IPS-18a (cell line): Measurements from ENCODE around the gene PRKCG.
"Not testable (repeated sequence)": the region's sequence is repeated elsewhere in the genome, so short reads cannot be mapped to it uniquely, and the experiment has no call there.

Experiments
- H3K27ac ChIP-seq: one replicate; pipeline ENCODE4 v1.5.1; 2013; ENCODE audit warnings: low read length
- H3K27me3 ChIP-seq: one replicate; pipeline ENCODE4 v1.6.1; 2013; ENCODE audit warnings: mild to moderate bottlenecking, low read length; ENCODE audit not compliant: control insufficient read depth, insufficient read depth
- H3K36me3 ChIP-seq: one replicate; pipeline ENCODE4 v1.6.1; 2013; ENCODE audit warnings: low read depth, low read length; ENCODE audit not compliant: control insufficient read depth
- H3K4me1 ChIP-seq: one replicate; pipeline ENCODE4 v1.6.1; 2013; ENCODE audit warnings: low read depth, low read length; ENCODE audit not compliant: control insufficient read depth
- H3K4me3 ChIP-seq: one replicate; pipeline ENCODE4 v1.5.1; 2013; ENCODE audit warnings: low read length
- H3K9ac ChIP-seq: one replicate; pipeline ENCODE4 v1.6.1; 2013; ENCODE audit warnings: mild to moderate bottlenecking, low read length, moderate library complexity
- H3K9me3 ChIP-seq: one replicate; pipeline ENCODE4 v1.6.1; 2013; ENCODE audit warnings: low read depth, low read length; ENCODE audit not compliant: control insufficient read depth

Gene PRKCG

GRCh38 chr19:53881482-53882390, at the start of gene PRKCG:
Gene PRKCG (plus strand): TSS chr19:53882197. CDS start chr19:53882495, 298 bp downstream.
- H3K4me3 ChIP-seq = peak within 1 kb of the TSS; percentile 67
- H3K27ac ChIP-seq = no peak within 1 kb of the TSS
- peak within 1 kb of the TSS; percentile 39 for H3K9ac ChIP-seq
- H3K27me3 ChIP-seq = peaks cover 42% of the 10 kb centered on the region
- peaks cover 23% of the 10 kb centered on the region for H3K4me1 ChIP-seq
- H3K36me3 ChIP-seq = no peaks in the 10 kb centered on the region
- H3K9me3 ChIP-seq = no peaks in the 10 kb centered on the region

GRCh38 chr19:53832861-53833260, 49.1 kb upstream of the PRKCG start:
- not testable (repeated sequence) for H3K9me3 ChIP-seq, H3K9ac ChIP-seq, H3K4me1 ChIP-seq, H3K36me3 ChIP-seq, H3K27ac ChIP-seq, H3K27me3 ChIP-seq
- H3K4me3 ChIP-seq = peak overlapping the region; percentile 47

DNA sequence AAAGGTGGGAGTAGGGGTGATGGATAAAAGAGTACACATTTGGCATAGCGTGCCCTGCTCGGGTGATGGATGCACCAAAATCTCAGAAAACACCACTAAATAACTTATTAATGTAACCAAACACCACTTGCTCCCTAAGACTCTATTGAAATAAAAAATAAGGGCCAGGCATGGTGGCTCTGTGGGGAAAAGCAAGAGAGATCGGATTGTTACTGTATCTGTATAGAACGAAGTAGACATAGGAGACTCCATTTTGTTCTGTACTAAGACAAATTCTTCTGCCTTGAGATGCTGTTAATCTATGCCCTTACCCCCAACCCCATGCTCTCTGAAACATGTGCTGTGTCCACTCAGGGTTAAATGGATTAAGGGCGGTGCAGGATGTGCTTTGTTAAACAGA, 43.6 kb upstream of the PRKCG start:
- H3K9ac ChIP-seq, H3K4me1 ChIP-seq, H3K36me3 ChIP-seq, H3K27me3 ChIP-seq, H3K4me3 ChIP-seq, H3K9me3 ChIP-seq: not testable (repeated sequence)
- peak overlapping the region; percentile 62 for H3K27ac ChIP-seq

- not testable (repeated sequence) for H3K4me3 ChIP-seq, H3K9ac ChIP-seq, H3K9me3 ChIP-seq, H3K27ac ChIP-seq, H3K36me3 ChIP-seq, H3K4me1 ChIP-seq, H3K27me3 ChIP-seq
Measured at GRCh38 chr19:53840241-53840640, 41.8 kb upstream of the PRKCG start.

DNA sequence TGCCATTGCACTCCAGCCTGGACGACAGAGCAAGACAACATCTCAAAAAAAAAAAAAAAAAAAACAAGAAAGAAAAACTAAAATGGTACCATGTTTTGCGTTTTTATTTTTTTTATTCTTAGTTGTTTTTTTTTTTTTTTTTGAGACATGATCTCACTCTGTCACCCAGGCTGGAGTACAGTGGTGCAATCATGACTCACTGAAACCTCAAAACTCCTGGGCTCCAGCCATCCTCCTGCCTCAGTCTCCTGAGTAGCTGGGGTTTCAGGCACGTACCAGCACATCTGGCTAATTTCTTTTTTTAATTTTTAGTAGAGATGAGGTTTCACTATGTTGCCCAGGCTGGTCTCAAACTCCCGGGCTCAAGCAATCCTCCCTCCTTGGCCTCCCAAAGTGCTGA, 41.1 kb upstream of the PRKCG start:
- H3K36me3 ChIP-seq, H3K27me3 ChIP-seq, H3K9me3 ChIP-seq, H3K9ac ChIP-seq, H3K4me1 ChIP-seq, H3K27ac ChIP-seq, H3K4me3 ChIP-seq: not testable (repeated sequence)

GRCh38 chr19:53844849-53845246, 37.1 kb upstream of the PRKCG start:
- H3K4me1 ChIP-seq = no peaks in the 10 kb centered on the region
- H3K9ac ChIP-seq = no peak overlapping the region
- no peak overlapping the region for H3K4me3 ChIP-seq
- no peaks in the 10 kb centered on the region for H3K36me3 ChIP-seq
- no peak overlapping the region for H3K27ac ChIP-seq
- H3K9me3 ChIP-seq = no peaks in the 10 kb centered on the region
- H3K27me3 ChIP-seq = no peaks in the 10 kb centered on the region

- Histone ChIP-seq H3K9ac (no peak overlapping the region), H3K4me1 (no peaks in the 10 kb centered on the region), H3K27ac (no peak overlapping the region), H3K9me3 (no peaks in the 10 kb centered on the region), H3K4me3 (no peak overlapping the region), H3K27me3 (no peaks in the 10 kb centered on the region), H3K36me3 (no peaks in the 10 kb centered on the region)
Measured at GRCh38 chr19:53847555-53847954, 34.4 kb upstream of the PRKCG start.

DNA sequence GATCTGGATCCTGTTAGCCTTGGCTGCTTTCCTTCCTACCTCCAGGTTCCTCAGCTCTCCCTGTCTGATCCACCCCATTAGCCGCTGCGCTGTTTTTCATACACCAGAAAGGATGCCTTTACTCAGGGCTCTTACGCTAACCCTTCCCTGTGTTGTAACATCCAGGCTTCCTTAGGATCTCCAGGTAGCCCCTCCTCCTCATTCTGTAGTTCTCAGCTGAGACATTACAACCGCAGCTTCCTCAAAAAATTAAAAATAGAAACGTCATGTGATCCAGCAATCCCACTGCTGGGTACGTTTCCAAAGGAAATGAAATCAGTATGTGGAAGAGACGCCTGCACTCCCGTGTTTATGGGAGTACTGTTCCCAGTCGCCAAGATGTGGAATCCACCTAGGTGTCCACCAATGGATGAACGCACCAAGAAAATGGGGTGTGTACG, 32.7 kb upstream of the PRKCG start:
- Histone ChIP-seq H3K27me3 (no peaks in the 10 kb centered on the region), H3K9me3 (no peaks in the 10 kb centered on the region), H3K27ac (no peak overlapping the region), H3K36me3 (no peaks in the 10 kb centered on the region), H3K9ac (no peak overlapping the region), H3K4me3 (no peak overlapping the region), H3K4me1 (no peaks in the 10 kb centered on the region)

DNA sequence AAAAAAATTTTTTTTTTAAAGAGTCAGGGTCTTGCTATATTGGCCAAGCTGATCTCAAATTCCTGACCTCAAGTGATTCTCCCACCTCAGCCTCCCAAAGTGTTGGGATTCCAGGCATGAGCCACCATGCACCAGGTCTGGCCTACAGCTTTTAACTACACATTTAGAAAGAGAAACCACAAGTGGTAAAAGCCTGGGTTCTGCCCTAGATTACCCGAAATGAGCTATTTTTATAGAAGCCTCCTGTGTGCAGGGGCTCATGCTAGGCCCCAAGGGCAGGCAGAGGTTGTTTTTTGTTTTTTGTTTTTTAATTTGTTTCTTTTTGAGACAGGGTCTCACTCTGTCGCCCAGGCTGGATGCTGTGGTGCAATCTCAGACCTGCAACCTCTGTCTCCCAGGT, 28.3 kb upstream of the PRKCG start:
- H3K4me3 ChIP-seq = no peak overlapping the region
- no peak overlapping the region for H3K9ac ChIP-seq
- no peaks in the 10 kb centered on the region for H3K36me3 ChIP-seq
- H3K27ac ChIP-seq = no peak overlapping the region
- H3K4me1 ChIP-seq = peaks cover 5% of the 10 kb centered on the region
- H3K9me3 ChIP-seq = no peaks in the 10 kb centered on the region
- no peaks in the 10 kb centered on the region for H3K27me3 ChIP-seq

GRCh38 chr19:53864308-53864836, 17.6 kb upstream of the PRKCG start:
- H3K9ac ChIP-seq = no peak overlapping the region
- H3K36me3 ChIP-seq = no peaks in the 10 kb centered on the region
- H3K9me3 ChIP-seq = no peaks in the 10 kb centered on the region
- H3K4me1 ChIP-seq = peaks cover 14% of the 10 kb centered on the region
- no peaks in the 10 kb centered on the region for H3K27me3 ChIP-seq
- no peak overlapping the region for H3K27ac ChIP-seq
- no peak overlapping the region for H3K4me3 ChIP-seq

DNA sequence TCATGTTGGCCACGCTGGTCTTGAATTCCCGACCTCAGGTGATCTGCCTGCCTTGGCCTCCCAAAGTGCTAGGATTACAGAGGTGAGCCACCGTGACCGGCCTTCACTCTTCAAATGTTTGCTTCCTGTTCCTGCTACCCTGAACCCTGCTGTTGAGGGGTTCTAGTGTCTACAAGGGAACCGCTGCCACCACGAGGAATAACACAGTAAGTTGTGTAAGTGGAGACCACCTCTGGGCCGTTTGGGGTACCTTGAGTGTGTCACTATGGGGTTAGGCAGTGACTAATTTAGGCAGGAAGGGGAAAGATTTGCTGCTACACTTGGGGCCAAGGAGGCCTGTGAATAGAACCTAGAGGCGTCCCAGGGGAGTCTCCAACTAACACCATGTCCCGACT, 16.5 kb upstream of the PRKCG start:
- Histone ChIP-seq H3K9me3 (no peaks in the 10 kb centered on the region), H3K4me3 (peak overlapping the region; percentile 57), H3K4me1 (peaks cover 14% of the 10 kb centered on the region), H3K36me3 (no peaks in the 10 kb centered on the region), H3K27me3 (no peaks in the 10 kb centered on the region), H3K9ac (peak overlapping the region; percentile 88), H3K27ac (peak overlapping the region; percentile 97)
